Lung microvascular endothelial cell (primary cell): Measurements from ENCODE around the gene EMP3. TPM values are rescaled to one million over a fixed set of nuclear protein-coding genes. Genes with fewer than 3 reads are reported as not detected.
A peak's percentile ranks its signal among the peaks of the same experiment; 100 is the strongest.
"Not testable (repeated sequence)": the region's sequence is repeated elsewhere in the genome, so short reads cannot be mapped to it uniquely, and the experiment has no call there.

Experiments used
- DNase-seq, 2 donors: peaks; one replicate each; pipeline versions ENCODE4 v3.0.0 to v3.0.0-alpha.2; 2010; ENCODE audit warnings: low read depth in 2 of 2
- total RNA-seq: library from RNA; depleted of rRNA; stranded (reverse); fragments of >200 nt; gene quantifications from 2 replicates; pipeline ENCODE4 v1.2.1, GENCODE V29; 2014

Gene EMP3, protein sequence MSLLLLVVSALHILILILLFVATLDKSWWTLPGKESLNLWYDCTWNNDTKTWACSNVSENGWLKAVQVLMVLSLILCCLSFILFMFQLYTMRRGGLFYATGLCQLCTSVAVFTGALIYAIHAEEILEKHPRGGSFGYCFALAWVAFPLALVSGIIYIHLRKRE
- 4.0 and 7.4 TPM in 2 replicates for total RNA-seq

DNA sequence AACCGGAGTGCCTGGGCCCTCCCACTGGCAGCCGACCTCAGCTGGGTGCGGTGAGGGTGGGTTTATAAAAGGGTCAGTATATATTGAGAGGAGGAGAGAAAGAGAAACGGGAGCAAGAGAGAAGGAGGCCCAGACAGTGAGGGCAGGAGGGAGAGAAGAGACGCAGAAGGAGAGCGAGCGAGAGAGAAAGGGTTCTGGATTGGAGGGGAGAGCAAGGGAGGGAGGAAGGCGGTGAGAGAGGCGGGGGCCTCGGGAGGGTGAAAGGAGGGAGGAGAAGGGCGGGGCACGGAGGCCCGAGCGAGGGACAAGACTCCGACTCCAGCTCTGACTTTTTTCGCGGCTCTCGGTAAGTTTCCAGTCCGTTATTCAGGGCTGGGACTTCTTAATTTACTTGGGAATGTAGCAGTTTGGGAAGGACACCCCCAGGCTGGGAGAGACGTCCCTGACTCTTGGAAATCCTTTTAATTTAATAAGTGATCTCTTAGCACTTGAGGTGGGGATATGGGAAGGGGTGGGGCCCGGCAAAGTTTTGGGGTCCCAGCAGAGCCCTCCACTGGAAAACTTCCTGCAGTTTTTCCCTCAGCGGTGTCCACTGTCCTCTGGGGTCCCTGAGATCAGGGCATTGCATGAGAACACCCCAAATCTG, at the start of gene EMP3:
Gene EMP3, plus strand, starts transcription at position 288 of the 646 bp plus-strand sequence. CDS start 1,293 bp downstream, outside the sequence.
- peak in 1 of 2 donors; percentile 84 for DNase-seq

DNA sequence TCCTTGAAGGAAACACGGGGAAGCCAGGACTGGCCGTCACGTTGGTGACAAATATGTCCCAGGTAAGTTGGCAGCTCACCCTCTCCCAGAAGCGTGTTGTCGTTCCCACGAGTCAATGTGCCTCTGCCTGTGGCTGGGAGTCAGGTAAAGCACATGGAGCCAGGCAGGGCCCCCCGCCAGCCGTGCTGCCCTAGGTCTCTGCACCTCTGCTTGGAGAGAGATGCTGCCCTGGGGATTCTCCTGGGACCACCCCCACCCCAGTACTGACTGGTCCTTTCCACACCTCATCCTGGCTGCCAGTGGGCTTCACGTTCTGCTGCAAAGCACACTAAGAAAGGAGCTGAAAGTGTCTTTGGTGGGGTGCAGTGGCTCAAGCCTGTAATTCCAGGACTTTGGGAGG, 45.6 kb upstream of the EMP3 start:
- no peak for DNase-seq

DNA sequence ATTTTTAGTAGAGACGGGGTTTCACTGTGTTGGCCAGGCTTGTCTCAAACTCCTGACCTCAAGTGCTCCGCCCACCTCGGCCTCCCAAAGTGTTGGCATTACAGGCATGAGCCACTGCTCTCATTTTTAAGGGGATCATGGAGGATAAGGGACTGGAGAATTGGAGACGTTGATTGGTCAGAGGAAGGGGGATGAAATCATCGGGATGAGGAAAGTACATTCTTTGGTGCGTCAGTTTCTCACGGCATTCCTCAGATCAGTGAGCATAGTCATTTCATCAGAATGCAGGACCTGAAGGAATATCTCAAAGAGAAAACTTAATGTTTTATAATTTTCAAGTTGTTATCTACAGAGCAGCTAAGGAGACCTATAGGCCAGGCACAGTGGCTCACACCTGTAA, 41.4 kb upstream of the EMP3 start:
- no peak for DNase-seq

DNA sequence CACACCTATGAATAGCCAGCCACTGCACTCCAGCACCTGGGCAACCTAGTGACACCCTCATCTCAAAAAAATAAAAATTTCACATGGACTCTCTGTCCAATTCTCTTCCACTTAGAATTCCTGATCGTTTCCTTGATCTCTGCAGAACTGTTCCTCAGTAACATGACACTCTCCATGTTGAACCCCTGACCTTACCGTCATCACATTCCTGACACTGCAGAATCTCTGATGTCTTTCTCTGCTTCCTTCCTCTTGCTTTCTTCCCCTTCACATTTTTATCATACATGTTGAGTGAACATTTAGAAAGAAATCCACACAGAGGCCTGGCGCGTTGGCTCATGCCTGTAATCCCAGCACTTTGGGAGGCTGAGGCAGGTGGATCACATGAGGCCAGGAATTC, 40.5 kb upstream of the EMP3 start:
- no peak for DNase-seq

DNA sequence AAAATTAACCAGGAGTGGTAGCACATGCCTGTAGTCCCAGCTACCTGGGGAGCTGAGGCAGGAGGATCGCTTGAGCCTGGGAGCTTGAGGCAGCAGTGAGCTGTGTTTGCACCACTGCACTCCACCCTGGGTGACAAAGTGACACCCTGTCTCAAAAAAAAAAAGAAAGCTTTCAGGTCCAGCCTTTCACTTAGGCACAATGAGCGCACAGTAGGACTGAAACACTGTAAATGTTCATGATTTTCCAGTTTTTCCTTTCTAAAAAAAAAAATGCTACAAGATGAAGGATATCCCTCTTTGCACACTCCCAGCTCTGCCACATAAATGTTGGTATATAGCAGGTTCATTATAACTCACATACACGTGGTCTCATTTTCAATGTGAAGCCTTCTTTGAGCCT, 37.6 kb upstream of the EMP3 start:
- no peak for DNase-seq

DNA sequence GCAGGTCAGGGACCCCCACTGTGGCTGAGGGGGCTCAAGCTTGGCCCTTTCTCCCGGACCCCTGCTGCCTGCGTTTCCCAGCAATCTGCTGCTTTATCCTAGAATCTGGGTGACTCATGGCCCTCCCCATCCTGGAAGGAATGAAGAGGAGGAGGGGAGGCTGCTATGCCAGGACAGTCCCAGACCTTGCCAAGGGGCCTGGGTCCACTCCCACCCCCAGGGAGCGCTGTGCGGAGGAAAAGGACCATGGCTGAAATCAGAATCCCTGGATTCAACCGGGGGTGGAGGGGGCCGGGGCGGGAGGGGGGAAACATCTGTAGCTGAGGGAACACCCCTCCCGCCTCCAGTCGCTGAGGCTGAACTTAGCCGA, 35.0 kb upstream of the EMP3 start:
- DNase-seq = no peak

DNA sequence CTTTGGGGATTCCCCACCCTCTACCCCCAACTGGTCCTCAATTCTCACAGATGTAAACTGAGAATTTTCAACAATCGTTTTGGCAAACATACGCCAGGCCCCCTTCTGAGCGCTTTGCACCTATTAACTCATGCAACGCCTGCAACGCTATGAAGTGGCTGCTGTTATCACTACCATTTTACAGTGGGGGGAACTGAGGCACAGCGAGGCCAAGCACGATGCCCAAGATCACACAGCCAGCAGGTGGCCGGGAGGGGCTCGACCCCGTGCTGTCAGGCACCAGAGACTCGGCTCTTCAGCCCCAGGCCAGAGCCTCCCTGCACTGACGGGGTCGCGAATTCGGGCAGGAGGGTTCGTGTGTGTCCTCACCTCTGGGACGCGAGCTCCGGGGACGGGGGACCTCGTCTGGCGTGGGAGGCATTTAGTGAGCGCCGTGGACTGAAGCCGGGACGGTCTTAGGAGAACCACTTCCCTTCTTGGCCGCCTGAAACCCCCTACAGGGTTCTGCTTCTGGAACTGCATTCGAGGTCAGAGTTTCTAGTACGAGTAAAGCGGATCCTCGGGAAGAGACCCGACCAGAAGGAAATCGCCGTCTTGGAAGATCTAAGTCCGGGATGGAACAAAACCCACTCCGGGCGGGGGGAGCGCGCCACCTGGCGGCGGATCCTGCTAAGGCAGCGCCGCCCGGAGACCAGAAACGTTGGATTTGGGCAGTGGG, 34.4 kb upstream of the EMP3 start:
- DNase-seq = peak; percentile 65 to 71

DNA sequence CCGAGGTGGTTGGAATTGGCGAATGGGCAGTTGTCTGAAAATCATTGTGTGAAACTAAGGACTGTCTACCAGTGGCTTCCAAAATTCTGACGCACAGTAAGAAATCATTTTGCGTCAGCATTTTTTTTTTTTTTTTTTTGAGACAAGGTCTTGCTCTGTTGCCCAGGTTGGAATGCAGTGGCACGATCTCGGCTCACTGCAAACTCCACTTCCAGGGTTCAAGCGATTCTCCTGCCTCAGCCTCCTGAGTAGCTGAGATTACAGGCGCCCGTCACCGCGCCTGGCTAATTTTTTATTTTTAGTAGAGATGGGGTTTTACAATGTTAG, 33.9 kb upstream of the EMP3 start:
- not testable (repeated sequence) for DNase-seq

DNA sequence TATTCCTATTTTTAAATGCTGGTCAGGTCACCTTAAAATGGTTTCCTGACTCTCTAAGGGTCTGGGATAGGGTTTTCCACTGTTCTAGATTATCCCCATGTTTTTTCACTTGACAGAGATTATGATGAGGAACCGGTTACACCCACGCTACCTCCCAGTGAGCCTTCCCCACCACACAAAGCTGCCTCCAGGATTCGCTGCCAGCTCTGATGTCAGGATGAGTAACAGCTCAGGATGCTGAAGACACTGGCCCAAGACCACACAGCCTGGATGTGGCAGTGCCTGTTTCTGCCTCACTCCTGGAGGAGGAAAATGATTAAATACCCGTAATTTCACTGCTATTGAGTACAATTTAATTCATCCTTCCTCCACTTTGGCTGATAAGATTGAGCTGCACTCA, 32.6 kb upstream of the EMP3 start:
- peak in 1 of 2 donors; percentile 43 for DNase-seq

DNA sequence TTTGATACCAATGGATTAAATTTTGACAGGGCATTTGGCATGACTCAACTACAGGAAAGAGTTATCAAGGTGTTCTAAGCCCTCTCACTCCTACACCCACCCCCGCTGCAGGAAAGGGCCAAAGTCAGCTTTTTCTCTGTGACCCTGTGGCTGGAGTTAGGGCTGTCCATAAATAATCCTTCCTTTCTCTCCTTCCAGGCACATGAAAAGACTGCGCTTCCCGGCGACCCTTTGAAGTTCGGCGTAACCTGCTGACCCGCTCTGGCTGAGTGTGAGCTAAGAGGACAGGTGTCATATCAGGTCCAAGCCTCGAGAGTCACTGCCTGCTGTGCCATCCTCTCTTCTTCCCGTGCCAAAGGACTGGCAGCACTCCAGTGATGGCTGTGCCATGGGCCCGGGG, 29.9 kb upstream of the EMP3 start:
- peak in 1 of 2 donors; percentile 73 for DNase-seq

DNA sequence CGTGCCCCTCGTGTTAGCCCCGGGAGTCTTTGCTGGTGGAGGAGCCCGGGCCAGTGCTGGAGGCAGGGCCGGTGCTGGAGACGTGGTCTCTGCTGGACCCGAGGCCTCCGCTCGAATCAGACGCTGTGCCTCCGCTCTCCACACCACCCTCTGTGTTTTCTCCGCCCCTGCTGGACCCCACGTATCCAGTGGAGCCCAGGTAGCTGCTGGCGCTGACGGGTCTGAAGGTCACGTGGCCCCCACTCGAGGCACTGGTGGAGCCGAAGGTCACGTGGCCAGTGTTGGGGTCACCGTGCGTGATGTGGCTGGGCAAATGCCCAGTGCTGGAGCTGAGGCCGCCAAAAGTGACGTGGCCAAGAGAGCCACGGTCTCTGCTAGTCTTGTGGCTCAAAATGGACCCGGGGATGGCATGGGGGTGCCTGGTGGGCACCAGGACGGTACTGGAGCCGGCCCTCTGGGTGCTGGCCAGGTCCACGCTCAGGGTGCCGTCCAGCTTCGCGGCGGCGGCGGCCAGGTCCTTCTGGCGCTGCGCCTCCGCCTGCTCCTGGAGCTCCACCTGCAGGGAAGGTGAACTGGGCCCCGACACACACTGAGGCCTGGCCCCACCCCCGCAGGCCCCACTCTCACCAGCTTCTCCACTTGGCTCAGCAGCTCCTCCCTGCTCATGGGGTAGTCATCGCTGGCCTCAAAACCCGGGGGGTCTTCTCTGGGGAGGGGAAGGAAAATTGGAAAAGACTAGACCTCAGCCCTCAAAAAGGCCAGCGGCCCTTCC, 28.2 kb upstream of the EMP3 start:
- no peak for DNase-seq

DNA sequence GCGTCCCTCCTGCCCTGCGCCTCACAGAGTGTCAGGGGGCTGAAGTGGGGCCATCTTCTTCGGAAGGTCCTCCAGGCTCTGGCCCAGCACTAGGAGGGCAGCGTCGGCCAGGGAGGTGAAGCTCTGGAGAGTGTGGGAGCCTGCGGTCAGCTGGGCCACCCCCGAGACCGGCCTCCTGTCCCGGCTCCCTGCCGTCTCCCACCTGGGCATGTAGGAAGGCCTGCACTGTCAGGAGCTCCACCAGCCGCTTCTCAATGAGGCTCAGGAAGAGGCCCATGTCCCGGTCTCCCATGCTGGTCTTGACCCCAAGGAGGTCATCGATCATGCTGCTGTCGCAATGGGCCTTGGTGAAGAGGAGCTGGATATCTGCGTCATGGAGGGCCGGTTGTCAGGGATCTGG, 27.4 kb upstream of the EMP3 start:
- no peak for DNase-seq

DNA sequence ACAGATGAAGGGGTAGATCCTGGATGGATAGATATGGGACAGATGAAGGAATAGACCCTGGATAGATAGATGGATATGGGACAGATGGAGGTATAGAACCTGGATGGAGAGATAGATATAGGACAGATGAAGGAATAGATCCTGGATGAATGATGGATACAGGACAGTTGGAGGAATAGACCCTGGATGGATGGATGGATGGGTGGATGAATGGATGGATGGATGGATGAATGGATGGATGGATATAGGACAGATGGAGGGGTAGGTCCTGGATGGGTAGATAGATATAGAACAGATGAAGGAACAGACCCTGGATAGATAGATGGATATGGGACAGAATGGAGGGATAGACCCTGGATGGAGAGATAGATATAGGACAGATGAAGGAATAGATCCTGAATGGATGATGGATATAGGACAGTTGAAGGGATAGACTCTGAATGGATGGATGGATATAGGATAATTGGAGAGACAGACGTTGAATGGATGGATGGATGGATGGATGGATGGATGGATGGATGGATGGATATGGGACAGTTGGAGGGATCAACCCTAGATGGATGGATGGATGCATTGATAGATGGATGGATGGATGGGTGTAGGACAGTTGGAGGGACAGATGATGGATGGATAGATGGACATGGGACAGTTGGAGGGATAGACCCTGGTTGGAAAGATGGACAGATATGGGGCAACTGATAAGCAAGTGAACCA, 23.3 kb upstream of the EMP3 start:
- no peak for DNase-seq

DNA sequence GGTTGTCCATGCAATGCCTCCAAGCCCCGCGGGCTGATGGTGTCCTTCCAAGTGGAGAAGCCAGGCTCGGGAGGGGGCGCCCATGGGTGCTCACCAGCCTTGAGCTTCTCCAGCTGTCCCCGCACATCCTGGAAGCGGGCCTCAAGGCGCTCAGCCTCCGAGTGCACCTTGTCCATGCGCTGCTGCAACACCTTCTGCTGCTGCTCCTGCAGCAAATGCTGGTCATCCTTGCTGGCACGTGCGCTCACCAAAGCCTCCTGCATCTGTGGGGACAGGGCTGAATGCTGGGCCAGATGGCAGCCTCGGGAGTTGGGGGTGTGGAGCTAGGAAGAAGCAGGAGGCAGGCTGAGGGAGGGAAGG, 22.8 kb upstream of the EMP3 start:
- no peak for DNase-seq

DNA sequence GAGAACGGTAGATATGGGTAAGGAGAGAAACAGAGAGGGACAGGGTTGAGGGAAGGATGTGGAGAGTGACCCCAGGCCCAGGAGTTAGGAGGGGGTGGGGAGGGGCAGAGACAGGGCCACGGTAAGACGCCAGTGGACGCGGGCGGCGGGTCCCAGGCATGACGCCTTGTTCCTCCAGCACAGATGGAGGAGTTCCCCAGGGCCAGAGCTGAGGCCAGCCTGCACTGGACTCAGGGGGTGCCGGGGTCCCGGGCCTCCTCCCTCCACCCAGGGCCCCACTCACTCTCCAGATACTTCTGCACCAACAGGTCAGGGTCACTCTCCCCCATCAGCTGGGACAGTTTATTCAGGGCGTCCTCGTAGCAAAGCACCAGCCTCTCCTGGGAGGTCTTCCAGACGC, 22.0 kb upstream of the EMP3 start:
- no peak for DNase-seq

DNA sequence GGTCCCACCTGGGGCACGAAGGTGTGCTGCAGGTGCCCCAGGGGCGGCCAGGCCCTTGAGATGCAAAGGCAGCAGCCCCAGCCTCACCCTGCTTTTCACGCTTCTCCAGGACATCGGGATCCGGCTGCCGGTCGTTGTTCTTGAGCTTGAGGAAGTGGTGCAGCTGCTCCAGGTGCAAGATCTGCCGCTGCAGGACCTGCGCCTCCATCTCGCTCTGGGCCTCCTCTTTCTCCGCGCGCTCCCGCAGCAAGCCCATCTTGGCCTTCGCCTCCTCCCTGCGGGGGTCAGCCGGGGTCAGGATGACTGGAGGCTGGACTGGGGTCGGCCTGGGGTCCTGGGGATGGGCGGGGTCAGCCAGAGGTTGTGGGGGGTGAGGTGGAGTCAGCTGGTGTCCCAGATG, 21.5 kb upstream of the EMP3 start:
- no peak for DNase-seq

DNA sequence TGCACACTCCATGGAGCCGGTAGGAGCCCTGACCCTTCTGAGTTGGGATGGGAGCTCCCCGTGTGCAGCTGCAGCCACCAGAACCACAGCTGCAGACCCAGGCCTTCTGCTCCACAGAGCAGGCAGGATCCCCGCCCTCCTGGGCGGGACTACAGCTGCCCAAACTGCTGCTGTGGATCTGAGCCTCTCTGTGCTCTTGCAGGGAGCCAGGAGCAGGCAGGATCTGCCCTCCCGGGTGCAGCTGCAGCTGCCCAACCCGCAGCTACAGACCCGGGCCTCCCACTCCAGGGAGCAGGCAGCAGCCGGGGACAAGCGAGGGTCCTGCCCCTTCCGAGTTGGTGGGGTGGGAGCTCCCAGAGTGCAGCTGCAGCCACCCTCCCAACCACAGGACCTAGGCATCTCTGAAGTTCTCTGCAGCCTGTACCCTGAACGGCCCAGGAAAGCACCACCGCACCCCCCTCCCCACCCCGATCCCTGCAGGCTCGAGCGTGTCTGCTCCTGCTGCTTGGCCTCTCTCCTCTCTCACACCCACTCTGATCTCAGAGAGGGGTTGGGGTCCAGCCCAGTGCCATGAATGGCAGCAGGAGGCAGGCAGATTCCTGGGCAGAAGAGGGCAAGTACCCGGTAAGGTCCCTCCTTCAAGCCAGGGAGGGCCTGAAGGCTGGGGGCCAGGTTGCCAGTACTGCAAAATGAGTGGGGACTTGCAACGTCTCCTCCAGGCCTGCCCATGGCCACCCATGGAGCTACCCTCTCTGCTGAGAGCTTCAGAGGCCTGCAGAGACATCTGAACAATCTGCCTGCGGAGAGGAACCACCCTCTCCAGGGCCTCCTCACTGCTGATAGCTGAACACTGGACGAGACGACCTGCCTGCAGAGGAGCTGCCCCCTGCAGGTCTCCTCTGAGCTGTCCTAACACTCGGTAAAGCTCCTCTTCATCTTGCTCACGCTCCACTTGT, 16.4 kb upstream of the EMP3 start:
- peak; percentile 31 to 42 for DNase-seq

DNA sequence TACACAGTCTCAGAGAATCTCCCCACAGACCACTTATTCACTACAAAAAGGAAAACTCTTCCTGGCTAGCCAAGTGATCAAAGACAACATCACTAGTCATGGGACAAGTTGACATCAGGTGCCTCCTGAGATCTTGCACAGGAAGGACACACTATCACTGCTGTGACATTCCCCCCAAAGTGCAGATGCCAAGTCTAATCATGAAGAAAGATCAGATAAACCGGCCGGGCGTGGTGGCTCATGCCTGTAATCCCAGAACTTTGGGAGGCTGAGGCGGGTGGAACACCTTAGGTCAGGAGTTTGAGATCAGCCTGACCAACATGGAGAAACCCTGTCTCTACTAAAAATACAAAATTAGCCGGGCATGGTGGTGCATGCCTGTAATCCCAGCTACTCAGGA, 15.6 kb upstream of the EMP3 start:
- DNase-seq = not testable (repeated sequence)

DNA sequence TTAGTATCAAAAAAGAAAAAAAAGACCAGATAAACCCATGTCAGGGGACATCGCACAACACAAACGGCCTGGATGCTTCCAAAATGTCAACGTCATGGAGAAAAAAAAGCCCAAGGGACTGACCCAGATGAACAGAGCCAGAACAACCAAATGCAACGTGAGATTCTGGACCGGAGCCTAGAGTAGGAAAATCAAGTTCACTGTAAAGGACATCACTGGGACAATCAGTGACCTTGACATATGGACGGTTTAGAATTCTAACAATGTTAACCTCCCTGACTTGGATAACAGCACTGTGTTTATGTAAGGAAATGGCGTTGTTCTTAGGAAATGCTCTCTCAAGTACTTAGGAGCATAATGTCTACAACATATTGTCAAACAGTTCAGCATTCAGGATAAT, 15.1 kb upstream of the EMP3 start:
- peak; percentile 68 to 98 for DNase-seq

DNA sequence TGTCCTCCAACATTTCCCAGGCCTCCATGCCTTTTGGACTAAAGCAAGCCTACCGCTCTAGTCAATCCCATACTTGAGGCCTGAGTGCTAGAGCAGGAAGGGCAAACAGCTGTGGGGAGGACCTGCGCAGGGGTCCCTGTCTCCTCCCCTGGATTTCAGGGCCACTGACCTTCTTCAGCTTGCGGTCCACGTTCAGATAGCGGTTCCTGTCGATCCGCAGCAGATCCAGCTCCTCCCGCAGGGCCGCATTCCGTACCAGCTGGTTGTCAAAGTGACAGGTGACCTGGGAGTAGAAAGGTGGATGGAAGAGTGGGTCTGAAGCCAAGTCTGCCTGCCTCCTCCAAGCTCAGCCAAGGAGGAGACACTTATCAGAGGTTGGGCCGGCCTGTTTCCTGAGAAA, 14.0 kb upstream of the EMP3 start:
- no peak for DNase-seq

DNA sequence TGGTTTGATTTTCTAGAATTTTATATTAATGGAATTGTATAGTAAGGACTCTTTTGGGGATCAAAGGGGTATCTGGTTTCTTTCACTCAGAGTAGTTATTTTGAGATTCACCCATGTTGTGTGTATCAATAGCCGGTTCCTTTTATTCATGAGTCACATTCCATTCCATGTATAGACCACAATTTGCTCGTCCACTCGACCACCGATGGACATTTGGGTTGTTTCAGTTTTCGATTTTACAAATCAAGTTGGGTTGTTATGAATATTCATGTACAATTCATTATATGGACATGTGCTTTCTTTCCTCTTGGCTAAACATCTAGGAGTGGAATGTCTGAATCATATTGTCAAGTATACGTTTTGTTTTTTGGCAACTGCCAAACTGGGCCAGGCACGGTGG, 9.6 kb upstream of the EMP3 start:
- no peak for DNase-seq
